Large intestine (tissue), 3 donors: ENCODE results near the gene EPHA5. TPM values are rescaled to one million over a fixed set of nuclear protein-coding genes. Genes with fewer than 3 reads are reported as not detected.

Experiments used
- DNase-seq, 2 donors: peaks; one replicate each; pipeline versions ENCODE4 v3.0.0 to v3.0.0-alpha.2; 2013
- H3K27ac ChIP-seq: one replicate; pipeline ENCODE4 v1.5.1; 2013; ENCODE audit warnings: low read length
- H3K27me3 ChIP-seq: 2 replicates; pipeline ENCODE4 v1.6.1; 2013; ENCODE audit warnings: low read length; ENCODE audit not compliant: control insufficient read depth, insufficient read depth
- H3K36me3 ChIP-seq: 2 replicates; pipeline ENCODE4 v1.6.1; 2013; ENCODE audit warnings: low read length; ENCODE audit not compliant: control insufficient read depth, insufficient read depth
- H3K4me1 ChIP-seq: one replicate; pipeline ENCODE4 v1.6.1; 2013; ENCODE audit warnings: low read length; ENCODE audit not compliant: control insufficient read depth, insufficient read depth
- H3K4me3 ChIP-seq: one replicate; pipeline ENCODE4 v1.5.1; 2013; ENCODE audit warnings: low read length
- H3K9me3 ChIP-seq: one replicate; pipeline ENCODE4 v1.6.1; 2013; ENCODE audit warnings: mild to moderate bottlenecking, low read depth, low read length, moderate library complexity; ENCODE audit not compliant: control insufficient read depth
- WGBS: methylation state at CpG from one replicate; pipeline ENCODE4 v1.1.5; 2013; ENCODE audit warnings: low lambda C conversion rate; ENCODE audit not compliant: insufficient coverage; 5-methylcytosine and 5-hydroxymethylcytosine counted together
- polyA plus RNA-seq: library from polyadenylated mRNA; unstranded; fragments of 120-200 nt; gene quantifications from one replicate; pipeline ENCODE4 v1.2.1, GENCODE V29; 2013

The EPHA5 gene
- polyA plus RNA-seq, 1 donor = 0.72 TPM

- no peak overlapping the region for H3K27ac ChIP-seq
- no peaks in the 10 kb centered on the region for H3K36me3 ChIP-seq
- no peaks in the 10 kb centered on the region for H3K9me3 ChIP-seq
- no peaks in the 10 kb centered on the region for H3K27me3 ChIP-seq
- no peak overlapping the region for H3K4me3 ChIP-seq
- WGBS = 56% methylated on average over 1 of the region's 3 CpGs
- no peaks in the 10 kb centered on the region for H3K4me1 ChIP-seq
- no peak for DNase-seq
These were observed 35.1 kb downstream of the EPHA5 start for GRCh38 chr4:65635051-65635821.

- Histone ChIP-seq H3K27me3 (no peaks in the 10 kb centered on the region), H3K4me3 (no peak overlapping the region), H3K27ac (no peak overlapping the region), H3K9me3 (no peaks in the 10 kb centered on the region), H3K36me3 (no peaks in the 10 kb centered on the region), H3K4me1 (no peaks in the 10 kb centered on the region)
- DNase-seq = no peak
These were observed 45.6 kb downstream of the EPHA5 start for GRCh38 chr4:65624651-65625050.

DNA sequence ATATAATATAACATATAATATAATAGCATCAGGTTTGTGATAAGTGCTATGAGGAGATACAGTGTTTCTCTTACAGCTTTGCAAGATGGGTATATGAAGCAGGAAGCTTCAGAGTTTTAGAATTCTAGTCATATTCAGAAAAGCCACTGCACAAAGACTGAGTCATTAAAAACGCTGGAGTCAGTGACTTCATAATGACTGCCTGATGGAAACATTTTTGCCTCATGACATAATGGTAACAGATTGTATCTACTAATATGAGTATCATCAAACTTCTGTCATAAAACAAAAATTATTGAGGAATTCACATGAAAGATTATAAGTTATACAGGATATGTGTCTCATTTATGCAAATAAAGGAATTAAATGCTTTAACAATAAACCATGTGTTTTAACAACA is 46.8 kb downstream of the EPHA5 start:
- Histone ChIP-seq H3K27me3 (no peaks in the 10 kb centered on the region), H3K27ac (no peak overlapping the region), H3K4me1 (no peaks in the 10 kb centered on the region), H3K9me3 (no peaks in the 10 kb centered on the region), H3K36me3 (no peaks in the 10 kb centered on the region), H3K4me3 (no peak overlapping the region)
- no peak for DNase-seq
- no CpG with 5 or more reads among the region's 1 CpG for WGBS

- H3K27me3 ChIP-seq = no peaks in the 10 kb centered on the region
- 50% methylated on average over 1 of the region's 1 CpG for WGBS
- no peaks in the 10 kb centered on the region for H3K36me3 ChIP-seq
- H3K4me1 ChIP-seq = no peaks in the 10 kb centered on the region
- no peak overlapping the region for H3K27ac ChIP-seq
- H3K9me3 ChIP-seq = no peaks in the 10 kb centered on the region
- no peak overlapping the region for H3K4me3 ChIP-seq
- no peak for DNase-seq
These were observed 52.9 kb downstream of the EPHA5 start for GRCh38 chr4:65617416-65617815.

GRCh38 chr4:65604515-65604914 is 65.8 kb downstream of the EPHA5 start:
- H3K27ac ChIP-seq = no peak overlapping the region
- no peaks in the 10 kb centered on the region for H3K4me1 ChIP-seq
- 73% methylated on average over 1 of the region's 1 CpG for WGBS
- no peaks in the 10 kb centered on the region for H3K9me3 ChIP-seq
- no peaks in the 10 kb centered on the region for H3K27me3 ChIP-seq
- DNase-seq = no peak
- no peaks in the 10 kb centered on the region for H3K36me3 ChIP-seq
- H3K4me3 ChIP-seq = no peak overlapping the region

- no peak overlapping the region for H3K4me3 ChIP-seq
- H3K36me3 ChIP-seq = no peaks in the 10 kb centered on the region
- H3K27ac ChIP-seq = no peak overlapping the region
- 83% methylated on average over 1 of the region's 3 CpGs for WGBS
- no peak for DNase-seq
- H3K9me3 ChIP-seq = no peaks in the 10 kb centered on the region
- no peaks in the 10 kb centered on the region for H3K27me3 ChIP-seq
- no peaks in the 10 kb centered on the region for H3K4me1 ChIP-seq
These were observed 69.6 kb downstream of the EPHA5 start for GRCh38 chr4:65600656-65601055.

DNA sequence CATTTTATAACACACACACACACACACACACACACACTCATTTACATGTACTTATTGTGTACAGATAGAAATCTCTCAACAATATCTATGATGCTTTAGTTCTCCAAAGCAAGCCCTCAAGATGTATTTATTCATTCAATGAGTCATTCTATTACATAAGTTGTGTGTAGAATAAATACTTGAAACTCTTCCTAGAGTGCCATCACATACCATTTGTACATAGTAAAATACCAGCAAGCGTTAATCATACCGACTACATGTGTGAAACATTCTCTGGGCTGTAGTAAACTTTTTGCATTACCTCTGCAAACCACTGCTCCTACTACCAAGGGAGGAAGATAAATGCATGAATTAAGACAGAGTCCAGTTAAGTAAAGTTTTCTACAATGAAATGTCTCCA is 70.9 kb downstream of the EPHA5 start:
- WGBS = no CpG with 5 or more reads among the region's 2 CpGs
- no peak overlapping the region for H3K27ac ChIP-seq

DNA sequence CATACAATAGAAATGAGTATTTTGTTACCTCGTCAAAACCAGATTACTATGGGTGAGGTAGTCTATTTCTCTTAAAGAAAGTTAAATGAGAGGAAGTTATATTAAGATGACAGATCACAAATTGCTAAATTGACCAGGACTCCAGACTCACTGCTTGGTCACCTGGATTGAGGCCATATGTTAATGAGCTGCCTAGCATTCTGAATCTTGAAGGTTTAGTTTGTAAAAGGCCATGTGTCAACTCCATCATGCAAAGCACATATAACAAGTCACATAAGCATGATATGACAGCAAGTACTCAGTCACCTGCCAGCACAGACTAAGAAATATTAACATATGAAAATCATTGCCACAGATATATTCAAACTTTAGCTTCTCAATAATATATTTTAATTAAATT is 72.6 kb downstream of the EPHA5 start:
- Histone ChIP-seq H3K27ac (no peak overlapping the region), H3K4me1 (no peaks in the 10 kb centered on the region), H3K4me3 (no peak overlapping the region), H3K36me3 (no peaks in the 10 kb centered on the region), H3K27me3 (no peaks in the 10 kb centered on the region), H3K9me3 (no peaks in the 10 kb centered on the region)
- WGBS = no CpG with 5 or more reads among the region's 1 CpG
- DNase-seq = no peak

More for the DNA sequence above, 70.9 kb downstream of the EPHA5 start:
- no peaks in the 10 kb centered on the region for H3K27me3 ChIP-seq
- H3K4me3 ChIP-seq = no peak overlapping the region
- DNase-seq = no peak
- no peaks in the 10 kb centered on the region for H3K4me1 ChIP-seq
- no peaks in the 10 kb centered on the region for H3K36me3 ChIP-seq
- no peaks in the 10 kb centered on the region for H3K9me3 ChIP-seq

DNA sequence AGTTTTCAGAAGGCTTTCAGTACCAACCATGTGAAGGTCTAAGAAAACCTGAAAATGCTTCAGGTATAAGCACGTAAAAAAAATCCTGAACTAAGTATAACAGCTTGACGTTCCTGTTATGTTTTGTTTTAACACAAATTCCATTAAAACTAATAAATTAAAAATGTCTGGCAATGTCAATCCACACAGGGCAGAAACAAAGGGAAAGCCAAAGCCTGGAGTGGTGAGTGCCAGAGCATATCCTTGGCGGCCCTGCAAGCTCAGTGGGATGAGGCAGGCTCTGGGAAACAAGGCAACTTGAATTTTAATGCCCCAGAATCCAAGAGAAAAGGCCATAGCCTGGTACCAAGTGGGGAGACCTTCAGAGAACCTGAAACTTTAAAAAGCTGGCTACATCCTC is 78.2 kb downstream of the EPHA5 start:
- H3K4me3 ChIP-seq = no peak overlapping the region
- H3K9me3 ChIP-seq = no peaks in the 10 kb centered on the region
- no peaks in the 10 kb centered on the region for H3K27me3 ChIP-seq
- WGBS = 80% methylated on average over 1 of the region's 3 CpGs
- no peak for DNase-seq
- H3K4me1 ChIP-seq = no peaks in the 10 kb centered on the region
- H3K27ac ChIP-seq = no peak overlapping the region
- no peaks in the 10 kb centered on the region for H3K36me3 ChIP-seq

- H3K36me3 ChIP-seq = no peaks in the 10 kb centered on the region
- H3K4me3 ChIP-seq = no peak overlapping the region
- H3K4me1 ChIP-seq = no peaks in the 10 kb centered on the region
- H3K27me3 ChIP-seq = no peaks in the 10 kb centered on the region
- H3K27ac ChIP-seq = no peak overlapping the region
- H3K9me3 ChIP-seq = no peaks in the 10 kb centered on the region
- no peak for DNase-seq
- 67% methylated on average over 2 of the region's 2 CpGs for WGBS
These were observed 80.4 kb downstream of the EPHA5 start for GRCh38 chr4:65589921-65590320.

DNA sequence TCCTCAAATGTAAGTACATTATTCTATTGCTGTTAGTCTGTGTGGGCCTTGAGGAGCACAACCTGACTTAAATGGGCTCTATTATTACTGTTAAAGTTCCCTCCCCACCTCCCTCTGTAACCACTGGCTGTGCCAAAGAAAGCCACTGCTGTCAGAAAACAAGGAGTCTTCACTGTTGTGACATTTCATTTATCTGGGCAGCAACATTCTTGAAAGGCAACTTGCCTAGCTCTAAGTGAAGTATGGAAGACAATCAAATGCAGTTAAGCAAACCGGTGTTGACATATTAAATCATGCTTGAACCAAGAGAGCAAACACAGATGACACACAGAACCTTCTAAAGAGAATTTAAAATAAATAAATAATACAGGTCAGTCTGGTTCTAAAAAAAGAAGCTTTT is 81.0 kb downstream of the EPHA5 start:
- H3K36me3 ChIP-seq = no peaks in the 10 kb centered on the region
- 71% methylated on average over 1 of the region's 1 CpG for WGBS
- no peak overlapping the region for H3K4me3 ChIP-seq
- H3K4me1 ChIP-seq = no peaks in the 10 kb centered on the region
- no peaks in the 10 kb centered on the region for H3K9me3 ChIP-seq
- H3K27ac ChIP-seq = no peak overlapping the region
- DNase-seq = no peak
- H3K27me3 ChIP-seq = no peaks in the 10 kb centered on the region
